Trophoblast cell (in vitro differentiated cells and primary cell): ENCODE measurements around the gene ACTA1.

Experiments
- DNase-seq, 2 donors: peaks; one replicate each; pipeline ENCODE4 v3.0.0-alpha.2; 2016
- H2AFZ ChIP-seq: 2 replicates; pipeline ENCODE4 v1.6.1; 2013; ENCODE audit warnings: low read length, moderate library complexity, mild to moderate bottlenecking; ENCODE audit not compliant: insufficient read depth, poor library complexity
- H2AK5ac ChIP-seq: 2 replicates; pipeline ENCODE4 v1.6.1; 2013; ENCODE audit warnings: mild to moderate bottlenecking, low read length
- H2BK120ac ChIP-seq: 2 replicates; pipeline ENCODE4 v1.6.1; 2013; ENCODE audit warnings: low read length, mild to moderate bottlenecking, moderate library complexity; ENCODE audit not compliant: insufficient read depth, poor library complexity
- H2BK12ac ChIP-seq: 2 replicates; pipeline ENCODE4 v1.6.1; 2013; ENCODE audit warnings: mild to moderate bottlenecking, low read length, moderate library complexity
- H2BK5ac ChIP-seq: 2 replicates; pipeline ENCODE4 v1.6.1; 2013; ENCODE audit warnings: low read length, low read depth, moderate library complexity, mild to moderate bottlenecking; ENCODE audit not compliant: poor library complexity
- H3K14ac ChIP-seq: 2 replicates; pipeline ENCODE4 v1.6.1; 2013; ENCODE audit warnings: mild to moderate bottlenecking, low read length
- H3K18ac ChIP-seq: 2 replicates; pipeline ENCODE4 v1.6.1; 2013; ENCODE audit warnings: mild to moderate bottlenecking, low read length
- H3K23ac ChIP-seq: 2 replicates; pipeline ENCODE4 v1.6.1; 2013; ENCODE audit warnings: low read length
- H3K27ac ChIP-seq: 2 replicates; pipeline ENCODE4 v1.5.1; 2013; ENCODE audit warnings: low read depth, mild to moderate bottlenecking, inconsistent platforms, low read length, moderate library complexity
- H3K27me3 ChIP-seq: 2 replicates; pipeline ENCODE4 v1.6.1; 2013; ENCODE audit warnings: inconsistent platforms, mild to moderate bottlenecking, low read length, moderate library complexity; ENCODE audit not compliant: insufficient read depth
- H3K36me3 ChIP-seq, 2 experiments: 1 replicate in 1 of 2; 2 replicates in 1 of 2; pipeline ENCODE4 v1.6.1; 2013; ENCODE audit warnings: low read length in 2 of 2, mild to moderate bottlenecking in 2 of 2, moderate library complexity in 1 of 2; ENCODE audit not compliant: insufficient read depth in 2 of 2, control insufficient read depth in 1 of 2
- H3K4ac ChIP-seq: 2 replicates; pipeline ENCODE4 v1.6.1; 2013; ENCODE audit warnings: low read depth, mild to moderate bottlenecking, low read length, moderate library complexity
- H3K4me1 ChIP-seq, 2 experiments: 1 replicate in 1 of 2; 2 replicates in 1 of 2; pipeline ENCODE4 v1.6.1; 2013; ENCODE audit warnings: low read length in 2 of 2, mild to moderate bottlenecking in 2 of 2, moderate library complexity in 1 of 2; ENCODE audit not compliant: insufficient read depth in 2 of 2, control insufficient read depth in 1 of 2
- H3K4me2 ChIP-seq: 2 replicates; pipeline ENCODE4 v1.6.1; 2013; ENCODE audit warnings: inconsistent platforms, mild to moderate bottlenecking, low read length, moderate library complexity
- H3K4me3 ChIP-seq: 2 replicates; pipeline ENCODE4 v1.5.1; 2013; ENCODE audit warnings: mild to moderate bottlenecking, low read depth, low read length, inconsistent platforms
- H3K79me1 ChIP-seq: one replicate; pipeline ENCODE4 v1.6.1; 2013; ENCODE audit warnings: low read length
- H3K79me2 ChIP-seq: 2 replicates; pipeline ENCODE4 v1.6.1; 2013; ENCODE audit warnings: low read length, mild to moderate bottlenecking; ENCODE audit not compliant: control insufficient read depth, insufficient read depth, poor library complexity
- H3K9ac ChIP-seq: 2 replicates; pipeline ENCODE4 v1.6.1; 2013; ENCODE audit warnings: mild to moderate bottlenecking, low read length
- H3K9me3 ChIP-seq: 2 replicates; pipeline ENCODE4 v1.6.1; 2013; ENCODE audit warnings: low read depth, mild to moderate bottlenecking, control low read depth, inconsistent platforms, low read length; ENCODE audit not compliant: insufficient read depth
- H4K12ac ChIP-seq: 2 replicates; pipeline ENCODE4 v1.6.1; 2013; ENCODE audit warnings: low read depth, mild to moderate bottlenecking, low read length, moderate library complexity
- H4K8ac ChIP-seq: 2 replicates; pipeline ENCODE4 v1.6.1; 2013; ENCODE audit warnings: low read depth, mild to moderate bottlenecking, low read length, moderate library complexity
- H4K91ac ChIP-seq: one replicate; pipeline ENCODE4 v1.6.1; 2013; ENCODE audit warnings: low read depth, mild to moderate bottlenecking, low read length, moderate library complexity
- WGBS: extraction: QIAGEN DNeasy Blood & Tissue Kit; methylation state at CpG from one replicate; pipeline ENCODE4 v1.1.7; 2013; ENCODE audit warnings: missing lambda C conversion rate; ENCODE audit not compliant: insufficient read length, insufficient coverage; ENCODE audit errors: extremely low coverage; 5-methylcytosine and 5-hydroxymethylcytosine counted together

The ACTA1 gene

GRCh38 chr1:229445828-229446227 is 11.9 kb upstream of the ACTA1 start:
- Histone ChIP-seq H3K27me3 (no peaks in the 10 kb centered on the region), H3K4me1 (peaks cover 0 to 5% of the 10 kb centered on the region in 2 experiments), H3K79me2 (no peaks in the 10 kb centered on the region), H3K9me3 (no peaks in the 10 kb centered on the region), H4K91ac (no peak overlapping the region), H2BK12ac (no peak overlapping the region), H2BK5ac (no peak overlapping the region), H3K27ac (no peak overlapping the region), H4K8ac (no peak overlapping the region), H3K36me3 (peaks cover 17 to 26% of the 10 kb centered on the region in 2 experiments), H3K4me2 (no peak overlapping the region), H3K4me3 (no peak overlapping the region), H2AK5ac (no peak overlapping the region), H2AFZ (no peak overlapping the region), H3K23ac (no peak overlapping the region), H3K14ac (no peak overlapping the region), H3K18ac (no peak overlapping the region), H3K4ac (no peak overlapping the region), H4K12ac (no peak overlapping the region), H2BK120ac (no peak overlapping the region), H3K79me1 (no peaks in the 10 kb centered on the region), H3K9ac (no peak overlapping the region)
- WGBS, result no CpG with 5 or more reads among the region's 4 CpGs
- no peak for DNase-seq

GRCh38 chr1:229440851-229441537 is 7.1 kb upstream of the ACTA1 start:
- Histone ChIP-seq H3K27ac (no peak overlapping the region), H3K18ac (no peak overlapping the region), H3K23ac (no peak overlapping the region), H3K14ac (no peak overlapping the region), H2BK120ac (no peak overlapping the region), H4K91ac (no peak overlapping the region), H3K4me1 (no peaks in the 10 kb centered on the region), H2BK5ac (no peak overlapping the region), H4K8ac (no peak overlapping the region), H2AK5ac (no peak overlapping the region), H3K9ac (no peak overlapping the region), H4K12ac (no peak overlapping the region), H3K36me3 (peaks cover 16 to 19% of the 10 kb centered on the region in 2 experiments), H3K9me3 (no peaks in the 10 kb centered on the region), H3K27me3 (no peaks in the 10 kb centered on the region), H3K4me3 (no peak overlapping the region), H3K4ac (no peak overlapping the region), H2BK12ac (no peak overlapping the region), H2AFZ (no peak overlapping the region), H3K79me2 (no peaks in the 10 kb centered on the region), H3K79me1 (no peaks in the 10 kb centered on the region), H3K4me2 (no peak overlapping the region)
- no peak for DNase-seq
- WGBS, result no CpG with 5 or more reads among the region's 5 CpGs

- H2BK120ac ChIP-seq, result no peak overlapping the region
- DNase-seq, result no peak
- H2AK5ac ChIP-seq, result no peak overlapping the region
- H3K79me1 ChIP-seq, result no peaks in the 10 kb centered on the region
- H2AFZ ChIP-seq, result no peak overlapping the region
- H3K36me3 ChIP-seq, result peaks cover 12 to 13% of the 10 kb centered on the region in 2 experiments
- no peak overlapping the region for H3K14ac ChIP-seq
- no peak overlapping the region for H3K4ac ChIP-seq
- H3K4me2 ChIP-seq, result no peak overlapping the region
- no peak overlapping the region for H3K27ac ChIP-seq
- H3K4me1 ChIP-seq, result peaks cover 8 to 12% of the 10 kb centered on the region in 2 experiments
- no peaks in the 10 kb centered on the region for H3K79me2 ChIP-seq
- no peak overlapping the region for H4K91ac ChIP-seq
- no peak overlapping the region for H2BK12ac ChIP-seq
- WGBS, result no CpG with 5 or more reads among the region's 3 CpGs
- H3K18ac ChIP-seq, result no peak overlapping the region
- H3K4me3 ChIP-seq, result no peak overlapping the region
- no peak overlapping the region for H4K8ac ChIP-seq
- no peak overlapping the region for H2BK5ac ChIP-seq
- H3K23ac ChIP-seq, result no peak overlapping the region
- peaks cover 2% of the 10 kb centered on the region for H3K9me3 ChIP-seq
- no peak overlapping the region for H3K9ac ChIP-seq
- H3K27me3 ChIP-seq, result peaks cover 23% of the 10 kb centered on the region
- H4K12ac ChIP-seq, result no peak overlapping the region
These were observed 4.1 kb upstream of the ACTA1 start for GRCh38 chr1:229438021-229438420.

- H3K9ac ChIP-seq, result no peak overlapping the region
- H4K91ac ChIP-seq, result no peak overlapping the region
- DNase-seq, result no peak
- no peak overlapping the region for H2AK5ac ChIP-seq
- H3K4me2 ChIP-seq, result no peak overlapping the region
- H3K4me3 ChIP-seq, result no peak overlapping the region
- H4K8ac ChIP-seq, result no peak overlapping the region
- no peak overlapping the region for H3K18ac ChIP-seq
- no peak overlapping the region for H3K23ac ChIP-seq
- H3K27me3 ChIP-seq, result peaks cover 29% of the 10 kb centered on the region
- no peaks in the 10 kb centered on the region for H3K79me1 ChIP-seq
- peaks cover 6 to 9% of the 10 kb centered on the region in 2 experiments for H3K36me3 ChIP-seq
- no peak overlapping the region for H3K4ac ChIP-seq
- peaks cover 3% of the 10 kb centered on the region for H3K9me3 ChIP-seq
- no peak overlapping the region for H3K14ac ChIP-seq
- no peak overlapping the region for H2AFZ ChIP-seq
- no peaks in the 10 kb centered on the region for H3K79me2 ChIP-seq
- H4K12ac ChIP-seq, result no peak overlapping the region
- peaks cover 8 to 12% of the 10 kb centered on the region in 2 experiments for H3K4me1 ChIP-seq
- H2BK5ac ChIP-seq, result no peak overlapping the region
- H2BK120ac ChIP-seq, result no peak overlapping the region
- H3K27ac ChIP-seq, result no peak overlapping the region
- WGBS, result no CpG with 5 or more reads among the region's 2 CpGs
- H2BK12ac ChIP-seq, result no peak overlapping the region
These were observed 3.5 kb upstream of the ACTA1 start for GRCh38 chr1:229437443-229437842.
